ENCODE measurements around the gene TGFA.

The TGFA gene

GRCh38 chr2:70566464-70566863, 12.8 kb upstream of the TGFA start:
- Histone ChIP-seq H3K27ac (no peak overlapping the region), H3K9me3 (ENCODE audit: severe bottlenecking) (no peaks in the 10 kb centered on the region), H3K4me3 (ENCODE audit: low read depth, low read length) (no peak overlapping the region), H3K27me3 (ENCODE audit: insufficient read depth, low read depth, severe bottlenecking) (no peaks in the 10 kb centered on the region), H3K36me3 (no peaks in the 10 kb centered on the region)
- DNase-seq: no peak
- no peak for TF ChIP-seq CTCF (IDR thresholded peaks at IDR 0.05; ENCODE audit: low read depth, low read length)

- TF ChIP-seq CTCF (IDR thresholded peaks at IDR 0.05; ENCODE audit: low read depth, low read length): no peak
- DNase-seq: no peak
- Histone ChIP-seq H3K9me3 (ENCODE audit: severe bottlenecking) (no peaks in the 10 kb centered on the region), H3K4me3 (ENCODE audit: low read depth, low read length) (no peak overlapping the region), H3K27me3 (ENCODE audit: insufficient read depth, low read depth, severe bottlenecking) (no peaks in the 10 kb centered on the region), H3K36me3 (no peaks in the 10 kb centered on the region), H3K27ac (no peak overlapping the region)
Observed at GRCh38 chr2:70565039-70565731, 11.6 kb upstream of the TGFA start.

DNA sequence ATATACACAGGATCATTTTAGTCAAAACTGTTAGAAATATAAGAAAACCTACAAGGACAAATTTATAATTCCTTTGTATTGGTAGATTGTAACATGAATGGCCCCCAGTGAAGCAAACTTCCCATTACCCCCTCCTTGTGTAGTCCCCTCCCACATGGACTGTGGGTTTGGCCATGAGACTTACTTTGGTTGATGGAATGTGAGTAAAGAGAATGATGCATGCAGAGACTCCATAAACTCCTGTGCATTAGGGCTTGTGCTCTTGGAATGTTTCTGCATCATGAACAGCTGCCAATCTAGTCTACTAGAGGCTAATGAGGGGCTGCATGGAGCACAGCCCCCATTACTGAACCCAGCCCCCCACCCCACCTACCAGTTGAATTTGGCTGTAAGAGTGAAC, 8.3 kb upstream of the TGFA start:
- no peaks in the 10 kb centered on the region for H3K9me3 ChIP-seq (ENCODE audit: severe bottlenecking)
- H3K27ac ChIP-seq: no peak overlapping the region
- TF ChIP-seq CTCF (IDR thresholded peaks at IDR 0.05; ENCODE audit: low read depth, low read length): no peak
- H3K27me3 ChIP-seq (ENCODE audit: insufficient read depth, low read depth, severe bottlenecking): no peaks in the 10 kb centered on the region
- DNase-seq: no peak
- H3K36me3 ChIP-seq: no peaks in the 10 kb centered on the region
- H3K4me3 ChIP-seq (ENCODE audit: low read depth, low read length): no peak overlapping the region

DNA sequence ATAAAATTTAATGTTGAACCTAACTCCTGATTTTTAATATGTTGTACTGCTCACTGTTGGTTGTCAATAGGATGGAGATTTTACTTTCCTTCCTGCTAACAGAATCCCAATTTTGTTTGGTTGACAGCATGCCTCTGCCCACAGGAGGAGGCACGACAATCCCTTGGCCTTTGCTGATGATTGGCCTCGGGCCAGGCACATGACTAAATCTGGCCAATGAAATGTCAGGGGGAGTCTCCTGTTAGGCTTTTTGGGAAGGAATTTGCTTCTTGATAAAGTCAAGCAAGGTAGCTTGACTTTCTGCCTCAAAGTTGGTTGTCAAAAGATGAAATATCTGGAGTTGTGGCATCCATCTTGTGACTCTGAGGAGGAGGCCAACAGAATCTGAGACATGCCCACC, 6.8 kb upstream of the TGFA start:
- TF ChIP-seq CTCF (IDR thresholded peaks at IDR 0.05; ENCODE audit: low read depth, low read length): no peak
- Histone ChIP-seq H3K4me3 (ENCODE audit: low read depth, low read length) (no peak overlapping the region), H3K9me3 (ENCODE audit: severe bottlenecking) (no peaks in the 10 kb centered on the region), H3K27me3 (ENCODE audit: insufficient read depth, low read depth, severe bottlenecking) (no peaks in the 10 kb centered on the region), H3K27ac (no peak overlapping the region), H3K36me3 (no peaks in the 10 kb centered on the region)
- no peak for DNase-seq

DNA sequence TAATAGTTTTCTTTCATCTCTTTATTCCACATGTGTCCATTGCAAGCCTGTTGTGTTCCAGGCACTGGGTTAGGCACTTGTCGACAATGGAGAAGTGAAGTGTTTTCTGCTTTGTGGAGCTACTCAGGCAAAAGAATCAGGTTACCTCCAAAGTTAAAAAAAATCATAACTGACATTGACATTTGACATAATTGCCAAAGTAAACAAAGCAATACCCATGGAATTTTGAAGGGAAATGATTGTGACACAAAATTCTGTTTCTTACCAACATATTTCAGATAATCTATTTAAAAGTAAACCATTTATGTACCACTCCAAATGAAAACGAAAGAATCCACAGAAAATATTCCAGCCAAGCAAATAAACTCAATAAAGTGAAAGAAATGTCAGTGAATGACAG, 6.4 kb upstream of the TGFA start:
- TF ChIP-seq CTCF (IDR thresholded peaks at IDR 0.05; ENCODE audit: low read depth, low read length): no peak
- DNase-seq: no peak
- Histone ChIP-seq H3K9me3 (ENCODE audit: severe bottlenecking) (no peaks in the 10 kb centered on the region), H3K27ac (no peak overlapping the region), H3K4me3 (ENCODE audit: low read depth, low read length) (no peak overlapping the region), H3K27me3 (ENCODE audit: insufficient read depth, low read depth, severe bottlenecking) (no peaks in the 10 kb centered on the region), H3K36me3 (no peaks in the 10 kb centered on the region)

- no peaks in the 10 kb centered on the region for H3K9me3 ChIP-seq (ENCODE audit: severe bottlenecking)
- H3K36me3 ChIP-seq: no peaks in the 10 kb centered on the region
- H3K27ac ChIP-seq: no peak overlapping the region
- H3K4me3 ChIP-seq (ENCODE audit: low read depth, low read length): no peak overlapping the region
- DNase-seq: peak; percentile 22
- peak; percentile 22; the same call in 1 of the 2 replicates for TF ChIP-seq CTCF (IDR thresholded peaks at IDR 0.05; ENCODE audit: low read depth, low read length)
- H3K27me3 ChIP-seq (ENCODE audit: insufficient read depth, low read depth, severe bottlenecking): peaks cover 4% of the 10 kb centered on the region
Observed at GRCh38 chr2:70558195-70558808, 4.7 kb upstream of the TGFA start.
